Activated CD4-positive, alpha-beta memory T cell treated with anti-CD3 and anti-CD28 coated beads, Interleukin-2, amount 10 ng/mL, durations not matched to agents 7 days and 5 days (primary cell): ENCODE measurements around the gene OGFOD3. TPM values are rescaled to one million over a fixed set of nuclear protein-coding genes. Genes with fewer than 3 reads are reported as not detected.
"Not testable (repeated sequence)": the region's sequence is repeated elsewhere in the genome, so short reads cannot be mapped to it uniquely, and the experiment has no call there.

Source experiments
- CTCF ChIA-PET: fragments of 350-600 bp; sonication (Branson Sonifier 250); formaldehyde crosslinking; loops from one replicate; lab custom pipeline; 2021; ENCODE audit warnings: antibody characterized with exemption, inconsistent platforms; lab: Charles Lee
- POLR2A ChIA-PET: fragments of 350-600 bp; sonication (Branson Sonifier 250); formaldehyde crosslinking; loops from one replicate; lab custom pipeline; 2021; ENCODE audit warnings: antibody characterized with exemption; lab: Charles Lee
- DNase-seq: peaks from one replicate; pipeline ENCODE4 v3.0.0-alpha.2; 2020
- H3K27ac Mint-ChIP-seq: one replicate; pipeline ENCODE4 v1.8.0; 2021; ENCODE audit warnings: mild to moderate bottlenecking, mixed read lengths
- H3K27me3 Mint-ChIP-seq: one replicate; pipeline ENCODE4 v1.8.0; 2021; ENCODE audit warnings: mixed read lengths
- H3K36me3 Mint-ChIP-seq: one replicate; pipeline ENCODE4 v1.8.0; 2021; ENCODE audit warnings: low read depth, mixed read lengths
- H3K4me1 Mint-ChIP-seq: one replicate; pipeline ENCODE4 v1.8.0; 2021; ENCODE audit warnings: mixed read lengths
- H3K4me3 Mint-ChIP-seq: one replicate; pipeline ENCODE4 v1.8.0; 2021; ENCODE audit warnings: mild to moderate bottlenecking, mixed read lengths
- H3K9me3 Mint-ChIP-seq: one replicate; pipeline ENCODE4 v1.8.0; 2021; ENCODE audit warnings: mixed read lengths
- total RNA-seq, 2 experiments: library from RNA; stranded (reverse); gene quantifications; one replicate each; pipeline ENCODE4 v1.2.3, GENCODE V29; 2021

OGFOD3 gene, protein sequence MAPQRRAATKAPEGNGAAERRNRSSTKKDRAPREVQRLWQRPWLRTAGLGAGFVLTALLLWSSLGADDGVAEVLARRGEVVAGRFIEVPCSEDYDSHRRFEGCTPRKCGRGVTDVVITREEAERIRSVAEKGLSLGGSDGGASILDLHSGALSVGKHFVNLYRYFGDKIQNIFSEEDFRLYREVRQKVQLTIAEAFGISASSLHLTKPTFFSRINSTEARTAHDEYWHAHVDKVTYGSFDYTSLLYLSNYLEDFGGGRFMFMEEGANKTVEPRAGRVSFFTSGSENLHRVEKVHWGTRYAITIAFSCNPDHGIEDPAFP
- 10 to 100 TPM; 26.7 to 29.4 TPM for total RNA-seq

DNA sequence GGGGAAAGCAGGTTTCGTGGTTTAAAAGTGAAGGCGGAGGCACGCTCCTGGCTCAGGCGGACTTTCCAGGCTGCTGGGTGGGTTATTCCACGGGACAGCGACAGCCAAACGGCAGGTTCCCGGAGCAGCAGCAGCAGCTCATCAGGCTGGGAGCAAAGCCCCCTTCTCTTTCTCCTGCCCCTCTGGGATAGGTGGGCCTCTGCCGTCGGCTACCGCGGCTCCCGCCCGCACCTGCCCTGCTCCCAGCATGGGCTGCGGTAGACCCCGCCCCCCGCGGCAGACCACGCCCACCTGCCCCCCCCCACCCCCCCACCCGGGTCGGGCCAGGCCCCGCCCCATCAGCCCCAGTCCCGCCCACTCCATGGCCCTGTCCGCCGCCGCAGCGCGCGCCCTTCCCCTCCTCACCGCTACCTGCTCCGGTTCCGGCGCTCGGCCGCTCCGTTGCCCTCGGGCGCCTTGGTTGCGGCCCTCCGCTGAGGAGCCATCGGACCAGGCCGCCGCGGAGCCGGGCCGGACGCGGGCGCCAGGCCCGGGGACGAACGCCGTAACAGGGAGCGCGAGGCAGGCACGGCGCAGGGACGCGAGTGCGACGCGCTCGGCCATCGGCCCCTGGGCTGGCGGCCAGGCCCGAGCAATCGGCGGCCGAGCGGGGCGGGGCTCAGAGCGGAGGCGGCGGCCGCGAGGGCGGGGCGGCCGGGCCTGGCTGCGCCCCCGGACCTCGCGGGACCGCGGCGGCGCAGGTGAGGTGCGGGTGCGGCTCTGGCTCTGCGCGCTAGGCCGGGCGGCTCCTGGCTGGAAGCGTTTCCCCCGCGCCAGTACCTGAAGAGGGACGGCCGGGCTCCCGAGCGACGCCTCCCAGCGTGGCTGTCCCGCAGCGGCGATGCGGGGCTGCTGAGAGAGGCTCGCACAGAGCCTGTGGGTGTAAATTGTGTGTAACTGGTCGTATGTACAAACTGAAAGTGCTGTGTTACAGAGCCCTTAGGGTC, at the start of gene OGFOD3, which contains the start of gene HEXD:
Gene OGFOD3 (minus strand): TSS at position 586 of the 986 bp plus-strand sequence. CDS start 101 bp downstream, at position 485.
Gene HEXD (plus strand): TSS at position 347 of the 986 bp plus-strand sequence. CDS start 1,453 bp downstream, outside the sequence.
- peaks cover 31% of the 10 kb centered on the region for H3K4me1 Mint-ChIP-seq
- no peaks in the 10 kb centered on the region for H3K27me3 Mint-ChIP-seq
- H3K9me3 Mint-ChIP-seq, result no peaks in the 10 kb centered on the region
- peaks cover 37% of the 10 kb centered on the region for H3K36me3 Mint-ChIP-seq
- H3K4me3 Mint-ChIP-seq, result peak within 1 kb of the TSS; percentile 79
- CTCF ChIA-PET, result interaction anchor here (0.6 to 2.1 kb wide), 11 partner anchors 10 to 450 kb away, joined by 3 to 7 read pairs (median 4); no protein-coding TSS in a partner anchor
- DNase-seq, result peak; percentile 87
- POLR2A ChIA-PET, result interaction anchor here (0.6 to 5.1 kb wide), 17 partner anchors 9 to 190 kb away, joined by 3 to 31 read pairs (median 4); partner anchors contain the start of genes CSNK1D, FOXK2, NARF and SECTM1
- H3K27ac Mint-ChIP-seq, result peak within 1 kb of the TSS; percentile 85

DNA sequence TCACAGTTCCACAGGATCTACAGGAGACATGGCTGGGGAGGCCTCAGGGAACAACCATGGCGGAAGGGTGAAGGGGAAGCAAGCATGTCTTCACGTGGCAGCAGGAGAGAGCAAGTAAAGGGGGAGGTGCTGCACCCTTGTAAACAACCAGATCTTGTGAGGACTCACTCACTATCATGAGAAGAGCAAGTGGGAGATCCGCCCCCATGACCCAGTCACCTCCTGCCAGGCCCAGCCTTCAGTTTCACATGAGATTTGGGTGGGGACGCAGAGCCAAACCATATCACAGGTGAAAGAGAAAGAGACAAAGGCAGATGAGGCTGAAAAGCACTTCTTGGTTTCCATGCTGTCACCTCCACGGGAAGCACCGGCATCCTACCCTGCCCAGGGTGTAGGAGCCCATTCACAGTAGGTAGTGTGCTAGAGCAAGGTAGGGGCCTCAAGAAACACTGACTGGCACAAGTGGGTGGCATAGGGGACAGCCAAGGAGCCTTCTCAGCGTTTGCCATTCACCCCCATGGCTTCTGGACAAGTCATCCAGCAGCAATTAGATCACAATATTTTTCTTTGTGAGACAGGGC, 46.7 kb upstream of the OGFOD3 start:
- Mint-ChIP-seq H3K27ac (peak overlapping the region; percentile 65), H3K36me3 (peaks cover 83% of the 10 kb centered on the region), H3K4me1 (peaks cover 53% of the 10 kb centered on the region), H3K9me3 (no peaks in the 10 kb centered on the region), H3K27me3 (no peaks in the 10 kb centered on the region), H3K4me3 (no peak overlapping the region)
- no peak for DNase-seq
- CTCF ChIA-PET, result no interaction called here
- POLR2A ChIA-PET, result interaction anchor here (1.3 to 3.4 kb wide), 2 partner anchors 16 to 19 kb away, joined by 3 to 9 read pairs; no protein-coding TSS in a partner anchor

DNA sequence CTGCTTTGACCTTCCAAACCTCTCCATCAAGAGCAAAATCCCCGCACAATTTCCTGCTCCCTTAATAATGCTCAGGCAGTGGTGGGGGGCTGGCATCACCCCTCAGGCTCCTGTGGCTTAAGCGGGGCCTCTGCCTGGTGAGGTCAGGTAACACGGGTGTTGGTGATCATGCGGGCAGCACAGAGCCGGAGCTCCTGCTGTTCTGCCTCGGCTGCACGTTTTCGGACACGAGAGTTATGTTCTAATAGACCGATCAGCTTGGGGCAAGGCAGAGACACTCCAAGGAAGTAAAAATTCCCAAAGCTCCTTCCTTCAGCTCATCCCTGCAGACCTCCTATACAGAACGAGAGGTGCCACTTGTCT, 46.2 kb upstream of the OGFOD3 start:
- H3K27me3 Mint-ChIP-seq, result no peaks in the 10 kb centered on the region
- ChIA-PET POLR2A (interaction anchor here (1.3 to 3.4 kb wide), 2 partner anchors 15 to 20 kb away, joined by 3 to 9 read pairs; no protein-coding TSS in a partner anchor), CTCF (interaction anchor here (0.7 kb wide), 1 partner anchor 15 kb away, joined by 3 read pairs; no protein-coding TSS in a partner anchor)
- peak overlapping the region; percentile 65 for H3K27ac Mint-ChIP-seq
- DNase-seq, result no peak
- H3K36me3 Mint-ChIP-seq, result peaks cover 83% of the 10 kb centered on the region
- H3K9me3 Mint-ChIP-seq, result no peaks in the 10 kb centered on the region
- H3K4me1 Mint-ChIP-seq, result peaks cover 55% of the 10 kb centered on the region
- no peak overlapping the region for H3K4me3 Mint-ChIP-seq

DNA sequence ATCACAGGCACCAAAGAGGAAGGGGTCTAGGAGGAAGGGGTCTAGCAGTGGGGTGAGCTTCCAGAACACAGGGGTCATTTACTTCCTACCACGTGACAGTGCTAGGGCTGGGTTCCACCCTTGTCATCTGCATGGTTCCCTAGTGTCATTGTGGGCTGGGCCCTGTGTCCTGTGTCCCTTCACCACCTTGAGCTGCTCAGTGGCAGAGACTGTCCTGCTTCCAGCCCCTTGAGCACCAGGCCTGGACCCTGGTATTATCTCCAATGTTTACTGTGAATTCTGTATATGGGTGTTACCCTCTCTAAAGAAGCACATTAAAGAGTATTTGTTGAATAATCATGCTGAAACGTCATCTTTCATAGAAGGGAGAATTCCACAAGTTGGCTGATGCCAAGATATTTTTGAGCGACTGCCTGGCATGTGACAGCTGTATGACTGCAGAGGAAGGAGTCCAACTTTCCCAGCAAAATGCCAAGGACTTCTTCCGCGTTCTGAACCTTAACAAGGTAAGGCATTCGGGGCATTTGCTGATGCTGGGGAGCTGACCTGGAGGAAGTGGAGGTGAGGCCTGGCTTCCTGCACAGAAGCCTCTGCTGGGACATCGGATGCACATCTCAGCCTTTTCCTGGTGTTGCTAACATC, 45.7 kb upstream of the OGFOD3 start:
- peaks cover 60% of the 10 kb centered on the region for H3K4me1 Mint-ChIP-seq
- H3K4me3 Mint-ChIP-seq, result no peak overlapping the region
- ChIA-PET CTCF (interaction anchor here (0.7 kb wide), 1 partner anchor 15 kb away, joined by 3 read pairs; no protein-coding TSS in a partner anchor), POLR2A (interaction anchor here (1.2 to 3.4 kb wide), 3 partner anchors 11 to 20 kb away, joined by 3 to 9 read pairs (median 3); no protein-coding TSS in a partner anchor)
- H3K9me3 Mint-ChIP-seq, result no peaks in the 10 kb centered on the region
- DNase-seq, result no peak
- peaks cover 83% of the 10 kb centered on the region for H3K36me3 Mint-ChIP-seq
- no peaks in the 10 kb centered on the region for H3K27me3 Mint-ChIP-seq
- H3K27ac Mint-ChIP-seq, result no peak overlapping the region

DNA sequence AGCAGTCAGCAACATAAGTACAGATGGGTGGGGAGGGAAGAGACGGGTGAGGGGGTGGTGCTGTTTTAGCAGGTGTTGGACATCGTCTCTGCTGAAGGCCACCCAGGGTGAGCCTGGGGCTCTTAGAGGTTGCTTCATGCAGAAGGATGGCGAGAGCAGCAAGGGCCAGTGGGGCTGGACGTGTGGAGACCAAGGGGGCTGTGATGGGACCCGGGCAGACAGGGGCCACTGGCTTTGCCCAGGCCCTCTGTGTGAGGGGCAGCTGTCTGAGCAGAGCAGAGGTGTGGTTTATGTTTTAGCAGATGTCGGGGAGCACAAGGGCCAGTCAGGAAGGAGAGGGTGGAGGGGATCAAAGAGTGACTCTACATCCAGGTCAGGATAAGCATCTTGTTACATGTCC, 45.0 kb upstream of the OGFOD3 start:
- Mint-ChIP-seq H3K4me3 (no peak overlapping the region), H3K36me3 (peaks cover 78% of the 10 kb centered on the region), H3K27ac (no peak overlapping the region), H3K4me1 (peaks cover 57% of the 10 kb centered on the region), H3K27me3 (no peaks in the 10 kb centered on the region), H3K9me3 (no peaks in the 10 kb centered on the region)
- DNase-seq, result no peak
- POLR2A ChIA-PET, result interaction anchor here (1.2 to 3.4 kb wide), 2 partner anchors 11 to 14 kb away, joined by 3 to 9 read pairs; no protein-coding TSS in a partner anchor
- CTCF ChIA-PET, result no interaction called here

DNA sequence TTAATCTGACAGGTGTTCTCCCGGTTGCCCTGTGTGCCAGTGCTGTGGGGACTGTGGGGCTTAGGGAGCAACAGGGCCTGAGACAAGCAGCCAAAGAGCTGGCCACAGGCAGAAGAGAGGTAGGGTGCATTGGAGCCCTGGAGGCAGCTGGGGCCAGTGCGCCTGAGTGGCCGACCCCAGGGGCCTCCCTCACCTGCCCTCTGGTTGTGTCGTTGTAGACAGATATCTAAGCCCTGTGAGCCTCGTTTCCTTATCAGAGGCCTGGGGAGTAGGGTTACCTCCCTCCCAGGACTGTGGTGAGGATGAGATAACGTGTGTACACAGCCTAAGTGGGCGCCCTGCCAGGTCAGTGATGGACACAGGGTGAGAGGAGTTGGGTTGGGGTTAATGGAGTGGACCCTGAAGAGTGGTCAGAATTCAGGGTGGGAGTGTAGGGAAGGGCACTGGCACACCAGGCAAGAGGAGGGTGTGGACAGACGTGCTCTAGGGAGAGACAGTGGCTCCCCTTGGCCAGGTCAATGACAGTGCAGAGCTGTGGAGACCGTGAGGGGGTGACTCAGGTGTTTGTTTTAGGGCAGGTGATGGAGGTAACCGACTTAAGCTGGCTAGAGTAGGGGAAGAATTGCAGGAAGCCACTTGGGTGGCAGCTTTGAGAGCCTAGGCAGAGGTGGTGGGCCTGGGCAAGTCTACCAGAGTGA, 43.6 kb upstream of the OGFOD3 start:
- no peak overlapping the region for H3K27ac Mint-ChIP-seq
- H3K4me1 Mint-ChIP-seq, result peaks cover 66% of the 10 kb centered on the region
- CTCF ChIA-PET, result interaction anchor here (0.6 kb wide), 1 partner anchor 32 kb away, joined by 3 read pairs; no protein-coding TSS in a partner anchor
- no peaks in the 10 kb centered on the region for H3K27me3 Mint-ChIP-seq
- no peak for DNase-seq
- POLR2A ChIA-PET, result interaction anchor here (3.4 kb wide), 1 partner anchor 12 kb away, joined by 9 read pairs; no protein-coding TSS in a partner anchor
- no peaks in the 10 kb centered on the region for H3K9me3 Mint-ChIP-seq
- H3K4me3 Mint-ChIP-seq, result no peak overlapping the region
- H3K36me3 Mint-ChIP-seq, result peaks cover 75% of the 10 kb centered on the region

DNA sequence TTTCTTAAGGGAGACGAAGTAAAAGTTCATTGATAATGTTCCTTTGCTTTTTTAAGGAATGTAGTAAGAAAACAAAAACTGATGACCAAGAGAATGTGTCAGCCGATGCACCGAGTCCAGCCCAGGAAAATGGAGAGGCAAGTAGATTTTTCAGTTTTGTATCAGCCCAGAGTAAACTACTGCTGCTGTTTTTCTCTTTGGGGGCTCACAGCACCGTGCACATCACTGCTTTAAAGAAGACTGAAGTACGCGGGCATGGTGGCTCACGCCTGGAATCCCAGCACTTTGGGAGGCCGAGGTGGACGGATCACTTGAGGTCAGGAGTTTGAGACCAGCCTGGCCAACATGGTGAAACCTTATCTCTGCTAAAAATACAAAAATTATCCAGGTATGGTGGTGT, 41.5 kb upstream of the OGFOD3 start:
- peaks cover 71% of the 10 kb centered on the region for H3K4me1 Mint-ChIP-seq
- H3K36me3 Mint-ChIP-seq, result peaks cover 60% of the 10 kb centered on the region
- peak overlapping the region; percentile 97 for H3K4me3 Mint-ChIP-seq
- H3K27me3 Mint-ChIP-seq, H3K27ac Mint-ChIP-seq, DNase-seq, H3K9me3 Mint-ChIP-seq: not testable (repeated sequence)
- POLR2A ChIA-PET, result interaction anchor here (0.9 to 5.0 kb wide), 5 partner anchors 10 to 37 kb away, joined by 3 to 68 read pairs (median 4); no protein-coding TSS in a partner anchor
- CTCF ChIA-PET, result interaction anchor here (1.6 kb wide), 1 partner anchor 34 kb away, joined by 4 read pairs; no protein-coding TSS in a partner anchor

DNA sequence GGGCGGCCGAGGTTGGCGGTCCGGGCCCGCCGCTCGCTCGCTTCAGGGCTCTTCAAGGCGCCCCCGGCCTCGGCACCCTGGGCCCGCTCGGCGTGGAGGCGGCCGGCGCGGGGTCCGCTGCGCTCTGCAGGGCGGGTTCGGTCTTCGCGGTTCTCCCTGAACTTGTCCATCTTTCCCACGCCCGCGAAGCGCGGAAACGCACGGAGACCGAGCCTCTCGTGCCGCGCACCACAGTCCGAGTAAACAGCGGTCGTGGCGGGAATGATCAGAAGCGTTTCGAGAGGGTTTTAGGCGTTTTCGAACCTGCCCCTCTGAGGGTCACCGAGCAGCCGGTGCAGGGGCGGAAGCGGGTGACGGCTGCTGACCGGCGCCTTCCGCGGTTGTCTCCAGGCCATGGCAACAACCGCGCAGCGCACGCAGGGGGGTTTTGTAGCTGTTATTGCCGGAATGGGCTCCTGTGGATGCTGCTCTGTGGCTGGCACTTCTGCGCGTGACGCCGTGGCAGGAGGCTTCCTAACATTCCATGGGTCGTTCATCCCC, 40.6 kb upstream of the OGFOD3 start:
- Mint-ChIP-seq H3K27ac (peak overlapping the region; percentile 77), H3K4me3 (peak overlapping the region; percentile 97), H3K4me1 (peaks cover 61% of the 10 kb centered on the region), H3K36me3 (peaks cover 55% of the 10 kb centered on the region), H3K27me3 (no peaks in the 10 kb centered on the region), H3K9me3 (peaks cover 3% of the 10 kb centered on the region)
- ChIA-PET POLR2A (interaction anchor here (0.8 to 5.0 kb wide), 11 partner anchors 10 to 162 kb away, joined by 3 to 68 read pairs (median 5); partner anchors contain the start of gene FOXK2), CTCF (interaction anchor here (1.6 kb wide), 1 partner anchor 35 kb away, joined by 4 read pairs; no protein-coding TSS in a partner anchor)
- peak; percentile 54 for DNase-seq

DNA sequence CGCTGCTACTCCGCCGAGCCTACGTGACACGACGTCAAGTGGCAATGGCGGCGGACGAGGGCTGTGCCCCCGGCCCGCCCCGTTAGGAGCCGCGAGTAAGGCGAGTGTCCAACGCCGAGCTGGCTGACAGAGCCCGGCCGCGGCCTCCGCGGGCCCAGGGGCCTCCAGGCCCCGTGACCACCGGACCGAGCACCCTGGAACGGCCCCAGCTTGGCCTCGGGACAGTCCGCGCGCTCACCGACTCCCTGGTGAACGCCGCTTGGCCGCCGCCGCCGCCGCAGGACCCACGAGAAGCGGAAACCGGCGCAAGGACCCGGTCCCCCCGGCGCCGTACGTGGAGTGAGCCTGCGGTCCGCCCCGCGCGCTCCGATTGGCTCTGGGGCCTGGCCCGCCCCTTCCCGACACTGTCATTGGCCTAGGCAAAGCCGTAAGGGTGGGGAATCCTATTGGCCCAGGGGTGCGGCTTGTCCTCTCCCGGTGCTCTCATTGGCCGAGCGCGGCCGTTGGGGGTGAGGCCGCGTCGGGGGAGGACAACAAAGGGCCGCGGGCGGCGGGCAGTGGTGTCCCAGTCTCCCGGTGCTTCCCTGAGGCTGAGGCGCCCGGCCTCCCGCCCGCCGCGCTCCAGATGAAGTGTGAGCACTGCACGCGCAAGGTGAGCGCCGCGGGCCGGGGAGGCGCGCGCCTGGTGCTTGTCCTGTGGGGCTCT, 39.9 kb upstream of the OGFOD3 start, which contains the start of gene NARF:
Gene NARF (plus strand): TSS at position 563 of the 706 bp plus-strand sequence. CDS start 63 bp downstream, at position 626.
- Mint-ChIP-seq H3K4me3 (peak within 1 kb of the TSS; percentile 97), H3K4me1 (peaks cover 56% of the 10 kb centered on the region), H3K36me3 (peaks cover 55% of the 10 kb centered on the region), H3K27me3 (no peaks in the 10 kb centered on the region), H3K9me3 (peaks cover 3% of the 10 kb centered on the region), H3K27ac (peak within 1 kb of the TSS; percentile 96)
- peak; percentile 97 for DNase-seq
- ChIA-PET CTCF (interaction anchor here (1.1 to 1.6 kb wide), 2 partner anchors 36 to 39 kb away, joined by 4 to 6 read pairs; no protein-coding TSS in a partner anchor), POLR2A (interaction anchor here (0.7 to 5.0 kb wide), 28 partner anchors 9 to 775 kb away, joined by 3 to 68 read pairs (median 4); partner anchors contain the start of genes ARL16, CSNK1D, FOXK2 and HEXD)

DNA sequence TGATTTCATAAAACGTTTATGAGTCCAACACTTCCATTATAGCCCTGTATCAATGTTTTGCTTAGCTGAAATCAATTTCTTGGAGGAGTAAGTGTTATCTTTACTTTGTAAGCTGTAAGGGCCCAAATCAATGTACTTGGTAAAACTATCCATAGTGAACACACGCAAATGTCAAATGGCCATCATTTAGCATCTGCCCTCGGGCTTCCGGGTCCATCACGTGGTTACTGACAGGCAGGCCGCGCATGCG, 39.5 kb upstream of the OGFOD3 start:
- ChIA-PET CTCF (interaction anchor here (1.1 kb wide), 1 partner anchor 39 kb away, joined by 6 read pairs; no protein-coding TSS in a partner anchor), POLR2A (interaction anchor here (0.7 to 5.0 kb wide), 28 partner anchors 9 to 774 kb away, joined by 3 to 68 read pairs (median 4); partner anchors contain the start of genes ARL16, CSNK1D, FOXK2 and HEXD)
- H3K27me3 Mint-ChIP-seq, result no peaks in the 10 kb centered on the region

More for the DNA sequence above, 39.5 kb upstream of the OGFOD3 start:
- peak overlapping the region; percentile 96 for H3K27ac Mint-ChIP-seq
- peaks cover 54% of the 10 kb centered on the region for H3K36me3 Mint-ChIP-seq
- peak overlapping the region; percentile 97 for H3K4me3 Mint-ChIP-seq
- H3K9me3 Mint-ChIP-seq, result peaks cover 3% of the 10 kb centered on the region
- peaks cover 55% of the 10 kb centered on the region for H3K4me1 Mint-ChIP-seq
- DNase-seq, result no peak
